Astrocyte of the hippocampus (primary cell): ENCODE results near the gene SYCP3.

Source experiments
- DNase-seq: peaks from one replicate; pipeline ENCODE4 v3.0.0; 2011; ENCODE audit warnings: low read depth, low spot score

SYCP3 gene

GRCh38 chr12:101680647-101681046, 58.6 kb downstream of the SYCP3 start:
- DNase-seq = no peak

- no peak for DNase-seq
Measured at GRCh38 chr12:101680240-101680639, 59.0 kb downstream of the SYCP3 start.
